Measurements from ENCODE around the gene CAB39. TPM values are rescaled to one million over a fixed set of nuclear protein-coding genes. Genes with fewer than 3 reads are reported as not detected.
A peak's percentile ranks its signal among the peaks of the same experiment; 100 is the strongest.

Gene CAB39
- total RNA-seq, 1 experiment from 2014 or later: 40.4 TPM

- H3K27me3 Mint-ChIP-seq (ENCODE audit: insufficient read depth, unreplicated experiment): no peaks in the 10 kb centered on the region
- H3K36me3 ChIP-seq (ENCODE audit: control insufficient read depth, insufficient read depth, low read length): no peaks in the 10 kb centered on the region
- intact Hi-C loops (cut with micrococcal nuclease; ENCODE audit: unreplicated experiment): no loop called here
- H3K4me1 ChIP-seq: 0 out of 2 replicates have a peak, but pooled peaks cover 6% of the 10 kb centered on the region
- ChIA-PET POLR2A (no interaction called here), CTCF (no interaction called here)
- BruUV-seq (replicated peaks): no TSS peak
- H3K9me3 ChIP-seq: no peaks in the 10 kb centered on the region
- H3K27ac Mint-ChIP-seq (ENCODE audit: unreplicated experiment): no peak overlapping the region
- no peak for TF ChIP-seq CTCF (IDR thresholded peaks at IDR 0.05; ENCODE audit: insufficient read depth in 1 of 2, low read depth in 1 of 2, low read length in 1 of 2, severe bottlenecking in 1 of 2, unreplicated experiment in 1 of 2)
- H3K4me3 Mint-ChIP-seq (ENCODE audit: unreplicated experiment): no peak overlapping the region
- H3K27me3 ChIP-seq (replicated peaks; ENCODE audit: control insufficient read depth, insufficient read depth, low read length): no peaks in the 10 kb centered on the region
- H3K4me3 ChIP-seq (ENCODE audit: low read depth, low read length): no peak overlapping the region
- H3K4me1 Mint-ChIP-seq (ENCODE audit: low read depth, unreplicated experiment): peaks cover 14% of the 10 kb centered on the region
- no peak for DNase-seq
- H3K36me3 Mint-ChIP-seq (ENCODE audit: insufficient read depth, unreplicated experiment): no peaks in the 10 kb centered on the region
- H3K9me3 Mint-ChIP-seq (ENCODE audit: unreplicated experiment): no peaks in the 10 kb centered on the region
Measured at GRCh38 chr2:230685178-230685577, 27.5 kb upstream of the CAB39 start.

- no peaks in the 10 kb centered on the region for H3K9me3 Mint-ChIP-seq (ENCODE audit: unreplicated experiment)
- DNase-seq: no peak
- CTCF ChIA-PET: no interaction called here
- Histone ChIP-seq H3K27me3 (replicated peaks; ENCODE audit: control insufficient read depth, insufficient read depth, low read length) (no peaks in the 10 kb centered on the region), H3K9me3 (no peaks in the 10 kb centered on the region), H3K4me3 (ENCODE audit: low read depth, low read length) (no peak overlapping the region), H3K36me3 (ENCODE audit: control insufficient read depth, insufficient read depth, low read length) (no peaks in the 10 kb centered on the region), H3K4me1 (peaks cover 13% of the 10 kb centered on the region)
- no peaks in the 10 kb centered on the region for H3K27me3 Mint-ChIP-seq (ENCODE audit: insufficient read depth, unreplicated experiment)
- peaks cover 14% of the 10 kb centered on the region for H3K4me1 Mint-ChIP-seq (ENCODE audit: low read depth, unreplicated experiment)
- intact Hi-C loops (cut with micrococcal nuclease; ENCODE audit: unreplicated experiment): no loop called here
- no peaks in the 10 kb centered on the region for H3K36me3 Mint-ChIP-seq (ENCODE audit: insufficient read depth, unreplicated experiment)
- POLR2A ChIA-PET: no interaction called here
- TF ChIP-seq CTCF (IDR thresholded peaks at IDR 0.05; ENCODE audit: insufficient read depth in 1 of 2, low read depth in 1 of 2, low read length in 1 of 2, severe bottlenecking in 1 of 2, unreplicated experiment in 1 of 2): no peak
- peak overlapping the region; percentile 11 for H3K27ac Mint-ChIP-seq (ENCODE audit: unreplicated experiment)
- no TSS peak for BruUV-seq (replicated peaks)
- H3K4me3 Mint-ChIP-seq (ENCODE audit: unreplicated experiment): no peak overlapping the region
Measured at GRCh38 chr2:230687498-230687897, 25.1 kb upstream of the CAB39 start.

GRCh38 chr2:230688490-230688889 is 24.2 kb upstream of the CAB39 start:
- no peak overlapping the region for H3K27ac Mint-ChIP-seq (ENCODE audit: unreplicated experiment)
- ChIA-PET POLR2A (no interaction called here), CTCF (no interaction called here)
- H3K9me3 ChIP-seq: no peaks in the 10 kb centered on the region
- peaks cover 14% of the 10 kb centered on the region for H3K4me1 Mint-ChIP-seq (ENCODE audit: low read depth, unreplicated experiment)
- no peaks in the 10 kb centered on the region for H3K36me3 ChIP-seq (ENCODE audit: control insufficient read depth, insufficient read depth, low read length)
- no peaks in the 10 kb centered on the region for H3K27me3 Mint-ChIP-seq (ENCODE audit: insufficient read depth, unreplicated experiment)
- no peak overlapping the region for H3K4me3 ChIP-seq (ENCODE audit: low read depth, low read length)
- no TSS peak for BruUV-seq (replicated peaks)
- no peak for TF ChIP-seq CTCF (IDR thresholded peaks at IDR 0.05; ENCODE audit: insufficient read depth in 1 of 2, low read depth in 1 of 2, low read length in 1 of 2, severe bottlenecking in 1 of 2, unreplicated experiment in 1 of 2)
- H3K9me3 Mint-ChIP-seq (ENCODE audit: unreplicated experiment): no peaks in the 10 kb centered on the region
- H3K4me1 ChIP-seq: peaks cover 13% of the 10 kb centered on the region
- no peaks in the 10 kb centered on the region for H3K27me3 ChIP-seq (replicated peaks; ENCODE audit: control insufficient read depth, insufficient read depth, low read length)
- H3K4me3 Mint-ChIP-seq (ENCODE audit: unreplicated experiment): no peak overlapping the region
- no peaks in the 10 kb centered on the region for H3K36me3 Mint-ChIP-seq (ENCODE audit: insufficient read depth, unreplicated experiment)
- DNase-seq: no peak
- intact Hi-C loops (cut with micrococcal nuclease; ENCODE audit: unreplicated experiment): no loop called here

Data from Caco-2 (cell line).